Ovary (tissue), 9 donors: ENCODE measurements around the gene FNTB. TPM values are rescaled to one million over a fixed set of nuclear protein-coding genes. Genes with fewer than 3 reads are reported as not detected.

Source experiments
- DNase-seq, 5 donors: peaks; one replicate each; pipeline ENCODE4 v3.0.0-alpha.2; 2019 to 2020
- H3K27ac ChIP-seq, 2 donors: fragments of 200-600 bp; one replicate each; pipeline versions ENCODE4 v1.5.1 to v1.8.0; 2019 to 2022
- H3K27me3 ChIP-seq: fragments of 200-600 bp; one replicate; pipeline ENCODE4 v1.8.0; 2022
- H3K36me3 ChIP-seq: fragments of 200-600 bp; sonication (generic); one replicate; pipeline ENCODE4 v1.5.1; 2019
- H3K4me1 ChIP-seq: one replicate; pipeline ENCODE4 v1.8.1; 2013; ENCODE audit warnings: mild to moderate bottlenecking, moderate library complexity; ENCODE audit not compliant: insufficient read depth
- H3K4me3 ChIP-seq: fragments of 200-600 bp; sonication (generic); one replicate; pipeline ENCODE4 v1.5.1; 2017
- H3K9me3 ChIP-seq, 2 donors: fragments of 200-600 bp in 1 of 2; sonication (generic) in 1 of 2; one replicate each; pipeline versions ENCODE4 v1.5.1 to v1.8.1; 2013 to 2019; ENCODE audit warnings: mild to moderate bottlenecking in 1 of 2, moderate library complexity in 1 of 2
- CTCF ChIP-seq, 3 donors: fragments of 450-650 bp in 2 of 3; fragments of 200-600 bp in 1 of 3; IDR thresholded peaks; one replicate each; pipeline versions ENCODE4 v1.5.1 to v1.8.0; 2016 to 2022; ENCODE audit warnings: antibody characterized with exemption in 3 of 3, mild to moderate bottlenecking in 1 of 3
- EP300 ChIP-seq: sonication (generic); formaldehyde crosslinking; IDR thresholded peaks from one replicate; pipeline ENCODE4 v1.6.1; 2017; ENCODE audit warnings: antibody characterized with exemption
- POLR2A ChIP-seq: fragments of 450-650 bp; IDR thresholded peaks from one replicate; pipeline ENCODE4 v1.6.1; 2017; ENCODE audit warnings: antibody characterized with exemption, mild to moderate bottlenecking, moderate library complexity
- WGBS, 3 donors: extraction: QIAGEN DNeasy Blood & Tissue Kit in 1 of 3; methylation state at CpG; one replicate each; pipeline versions ENCODE4 v1.1.5 to v1.1.7; 2013 to 2017; 5-methylcytosine and 5-hydroxymethylcytosine counted together
- intact Hi-C, 4 donors: fragments of 100-400 bp; cut with DNase I; formaldehyde crosslinking; loops; one replicate each; pipeline versions ENCODE4 v1.11.0 to v1.15.1; 2022 to 2023
- polyA plus RNA-seq, 2 donors: library from polyadenylated mRNA; stranded (reverse); fragments of 200-250 nt in 1 of 2; fragments of 350-450 nt in 1 of 2; fragmentation: Illumina TruSeq in 1 of 2; extraction: RNeasy Lipid Tissue Mini Kit (QIAGEN cat#74804) in 1 of 2; gene quantifications; one replicate each; pipeline ENCODE4 v1.2.3, GENCODE V29; 2013 to 2014
- total RNA-seq, 7 donors: library from RNA; depleted of rRNA in 2 of 7; stranded (reverse); fragments of >200 nt in 2 of 7; fragmentation: NEBNext Ultra II Directional in 3 of 7; extraction: Animal tissue kit (Norgen Biotek cat#: 25700) in 3 of 7; gene quantifications; one replicate each; pipeline versions ENCODE4 v1.1.0 to v1.2.4, GENCODE V29; 2016 to 2023
- donor health status: DM: no; HTN: no; CAD: no; lungs with moderate emphysema.
- donor health status: DM: no; HTN: no; CAD: no.
- donor health status: Bipolar disorder and iron deficiency.
- donor health status: DM: yes; HTN: yes; CAD: no.
- donor health status: DM: no; HTN: no; CAD: no.
- donor health status: DM: yes; HTN: yes; CAD: no.

FNTB gene
- total and polyA plus RNA-seq, 9 donors, result 8.0 to 19.0 (median 14.1) TPM

- DNase-seq, result no peak
- Histone ChIP-seq H3K4me1 (no peaks in the 10 kb centered on the region), H3K4me3 (no peak overlapping the region), H3K36me3 (no peaks in the 10 kb centered on the region), H3K27me3 (no peaks in the 10 kb centered on the region), H3K27ac (no peak overlapping the region), H3K9me3 (no peaks in the 10 kb centered on the region)
- 93 to 97% (median 95%) methylated on average over 2 of the region's 2 CpGs for WGBS, 3 donors
- TF ChIP-seq CTCF (IDR thresholded peaks at IDR 0.05) (no peak), EP300 (no peak)
- intact Hi-C loops, result no loop called here
Measured at GRCh38 chr14:64958201-64958600, 28.5 kb upstream of the FNTB start.

- TF ChIP-seq EP300, result no peak
- no peak for TF ChIP-seq POLR2A
- no peak for TF ChIP-seq CTCF (IDR thresholded peaks at IDR 0.05)
- no peak overlapping the region for H3K27ac ChIP-seq
- intact Hi-C loops, result no loop called here
- no peaks in the 10 kb centered on the region for H3K36me3 ChIP-seq
- 85 to 95% (median 91%) methylated on average over 5 of the region's 5 CpGs for WGBS, 3 donors
- H3K27me3 ChIP-seq, result no peaks in the 10 kb centered on the region
- no peaks in the 10 kb centered on the region for H3K9me3 ChIP-seq
- H3K4me3 ChIP-seq, result no peak overlapping the region
- DNase-seq, result no peak
- no peaks in the 10 kb centered on the region for H3K4me1 ChIP-seq
Measured at GRCh38 chr14:64958743-64959142, 28.0 kb upstream of the FNTB start.

GRCh38 chr14:64960762-64961276, 25.9 kb upstream of the FNTB start:
- H3K4me1 ChIP-seq, result peaks cover 4% of the 10 kb centered on the region
- H3K27me3 ChIP-seq, result no peaks in the 10 kb centered on the region
- intact Hi-C loops, result no loop called here
- no peaks in the 10 kb centered on the region for H3K9me3 ChIP-seq
- TF ChIP-seq CTCF (IDR thresholded peaks at IDR 0.05) (no peak), POLR2A (no peak), EP300 (no peak)
- WGBS, 3 donors, result 70 to 76% (median 75%) methylated on average over 5 of the region's 5 CpGs
- H3K36me3 ChIP-seq, result no peaks in the 10 kb centered on the region
- DNase-seq, result no peak
- no peak overlapping the region for H3K4me3 ChIP-seq
- H3K27ac ChIP-seq, result no peak overlapping the region

- 64 to 79% (median 78%) methylated on average over 1 of the region's 1 CpG for WGBS, 3 donors
- Histone ChIP-seq H3K4me1 (peaks cover 4% of the 10 kb centered on the region), H3K4me3 (no peak overlapping the region), H3K27me3 (no peaks in the 10 kb centered on the region), H3K36me3 (no peaks in the 10 kb centered on the region), H3K9me3 (no peaks in the 10 kb centered on the region), H3K27ac (no peak overlapping the region)
- intact Hi-C loops, result no loop called here
- TF ChIP-seq POLR2A, result no peak
- no peak for TF ChIP-seq EP300
- no peak for DNase-seq
Measured at GRCh38 chr14:64963611-64964010, 23.1 kb upstream of the FNTB start.

GRCh38 chr14:64965356-64966000, 21.2 kb upstream of the FNTB start:
- peaks cover 4% of the 10 kb centered on the region for H3K4me1 ChIP-seq
- intact Hi-C loops, result no loop called here
- no peak overlapping the region for H3K4me3 ChIP-seq
- no peak overlapping the region for H3K27ac ChIP-seq
- TF ChIP-seq EP300 (no peak), POLR2A (no peak), CTCF (IDR thresholded peaks at IDR 0.05) (no peak)
- no peak for DNase-seq
- no peaks in the 10 kb centered on the region for H3K9me3 ChIP-seq
- no peaks in the 10 kb centered on the region for H3K36me3 ChIP-seq
- no peaks in the 10 kb centered on the region for H3K27me3 ChIP-seq
- WGBS, 3 donors, result 39 to 55% (median 52%) methylated on average over 15 of the region's 15 CpGs
